ENCODE results near the gene PDGFC.

Gene PDGFC

GRCh38 chr4:156991161-156991560, 19.6 kb upstream of the PDGFC start:
- Histone ChIP-seq H3K4me2 (ENCODE audit: low read depth, low read length) (no peak overlapping the region), H4K20me1 (ENCODE audit: insufficient read depth, low read length) (no peaks in the 10 kb centered on the region), H3K27ac (ENCODE audit: low read length) (no peak overlapping the region), H3K36me3 (replicated peaks; ENCODE audit: insufficient read depth, low read length) (no peaks in the 10 kb centered on the region), H3K4me1 (ENCODE audit: low read length) (no peaks in the 10 kb centered on the region), H3F3A (ENCODE audit: insufficient read depth, low read length) (no peaks in the 10 kb centered on the region), H3K79me2 (ENCODE audit: low read length) (no peaks in the 10 kb centered on the region), H3K9ac (ENCODE audit: low read length) (no peak overlapping the region), H3K9me3 (replicated peaks; ENCODE audit: insufficient read depth, low read length) (no peaks in the 10 kb centered on the region), H2AFZ (ENCODE audit: low read length) (no peak overlapping the region), H3K4me3 (ENCODE audit: low read length) (no peak overlapping the region), H3K9me2 (replicated peaks; ENCODE audit: insufficient read depth, low read length) (no peaks in the 10 kb centered on the region), H3K27me3 (replicated peaks; ENCODE audit: insufficient read depth, low read length) (no peaks in the 10 kb centered on the region)
- DNase-seq = no peak
- TF ChIP-seq EZH2 (optimal IDR thresholded peaks at IDR 0.05; ENCODE audit: low read depth, low read length) = no peak
- TF ChIP-seq EZH2phosphoT487 (IDR thresholded peaks at IDR 0.05; ENCODE audit: low read length) = no peak
- TF ChIP-seq, protein P1, sequence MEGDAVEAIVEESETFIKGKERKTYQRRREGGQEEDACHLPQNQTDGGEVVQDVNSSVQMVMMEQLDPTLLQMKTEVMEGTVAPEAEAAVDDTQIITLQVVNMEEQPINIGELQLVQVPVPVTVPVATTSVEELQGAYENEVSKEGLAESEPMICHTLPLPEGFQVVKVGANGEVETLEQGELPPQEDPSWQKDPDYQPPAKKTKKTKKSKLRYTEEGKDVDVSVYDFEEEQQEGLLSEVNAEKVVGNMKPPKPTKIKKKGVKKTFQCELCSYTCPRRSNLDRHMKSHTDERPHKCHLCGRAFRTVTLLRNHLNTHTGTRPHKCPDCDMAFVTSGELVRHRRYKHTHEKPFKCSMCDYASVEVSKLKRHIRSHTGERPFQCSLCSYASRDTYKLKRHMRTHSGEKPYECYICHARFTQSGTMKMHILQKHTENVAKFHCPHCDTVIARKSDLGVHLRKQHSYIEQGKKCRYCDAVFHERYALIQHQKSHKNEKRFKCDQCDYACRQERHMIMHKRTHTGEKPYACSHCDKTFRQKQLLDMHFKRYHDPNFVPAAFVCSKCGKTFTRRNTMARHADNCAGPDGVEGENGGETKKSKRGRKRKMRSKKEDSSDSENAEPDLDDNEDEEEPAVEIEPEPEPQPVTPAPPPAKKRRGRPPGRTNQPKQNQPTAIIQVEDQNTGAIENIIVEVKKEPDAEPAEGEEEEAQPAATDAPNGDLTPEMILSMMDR (IDR thresholded peaks at IDR 0.05; ENCODE audit: low read length) = no peak

GRCh38 chr4:156983366-156983765, 11.8 kb upstream of the PDGFC start:
- peak; percentile 9 for DNase-seq
- no peak overlapping the region for H3K9ac ChIP-seq (ENCODE audit: low read length)
- no peaks in the 10 kb centered on the region for H3K9me3 ChIP-seq (replicated peaks; ENCODE audit: insufficient read depth, low read length)
- H3K79me2 ChIP-seq (ENCODE audit: low read length) = no peaks in the 10 kb centered on the region
- no peak overlapping the region for H3K27ac ChIP-seq (ENCODE audit: low read length)
- no peak overlapping the region for H2AFZ ChIP-seq (ENCODE audit: low read length)
- no peaks in the 10 kb centered on the region for H3K36me3 ChIP-seq (replicated peaks; ENCODE audit: insufficient read depth, low read length)
- H4K20me1 ChIP-seq (ENCODE audit: insufficient read depth, low read length) = no peaks in the 10 kb centered on the region
- no peaks in the 10 kb centered on the region for H3K27me3 ChIP-seq (replicated peaks; ENCODE audit: insufficient read depth, low read length)
- H3K9me2 ChIP-seq (replicated peaks; ENCODE audit: insufficient read depth, low read length) = no peaks in the 10 kb centered on the region
- TF ChIP-seq EZH2 (optimal IDR thresholded peaks at IDR 0.05; ENCODE audit: low read depth, low read length) (no peak), EZH2phosphoT487 (IDR thresholded peaks at IDR 0.05; ENCODE audit: low read length) (no peak)
- TF ChIP-seq, protein P1 (IDR thresholded peaks at IDR 0.05; ENCODE audit: low read length) = 0 out of 2 replicates have a peak, but pooled peaks have one; percentile 12
- no peaks in the 10 kb centered on the region for H3K4me1 ChIP-seq (ENCODE audit: low read length)
- no peaks in the 10 kb centered on the region for H3F3A ChIP-seq (ENCODE audit: insufficient read depth, low read length)
- no peak overlapping the region for H3K4me3 ChIP-seq (ENCODE audit: low read length)
- no peak overlapping the region for H3K4me2 ChIP-seq (ENCODE audit: low read depth, low read length)

- H3K27me3 ChIP-seq (replicated peaks; ENCODE audit: insufficient read depth, low read length) = no peaks in the 10 kb centered on the region
- H2AFZ ChIP-seq (ENCODE audit: low read length) = no peak overlapping the region
- no peaks in the 10 kb centered on the region for H4K20me1 ChIP-seq (ENCODE audit: insufficient read depth, low read length)
- no peaks in the 10 kb centered on the region for H3K4me1 ChIP-seq (ENCODE audit: low read length)
- no peaks in the 10 kb centered on the region for H3K9me3 ChIP-seq (replicated peaks; ENCODE audit: insufficient read depth, low read length)
- no peak overlapping the region for H3K9ac ChIP-seq (ENCODE audit: low read length)
- TF ChIP-seq EZH2 (optimal IDR thresholded peaks at IDR 0.05; ENCODE audit: low read depth, low read length) = no peak
- no peak for TF ChIP-seq EZH2phosphoT487 (IDR thresholded peaks at IDR 0.05; ENCODE audit: low read length)
- TF ChIP-seq, protein P1 (IDR thresholded peaks at IDR 0.05; ENCODE audit: low read length) = no peak
- H3K4me3 ChIP-seq (ENCODE audit: low read length) = no peak overlapping the region
- no peak overlapping the region; the same call in 1 of the 2 replicates for H3K27ac ChIP-seq (ENCODE audit: low read length)
- no peaks in the 10 kb centered on the region for H3F3A ChIP-seq (ENCODE audit: insufficient read depth, low read length)
- no peaks in the 10 kb centered on the region for H3K79me2 ChIP-seq (ENCODE audit: low read length)
- no peak for DNase-seq
- no peaks in the 10 kb centered on the region for H3K9me2 ChIP-seq (replicated peaks; ENCODE audit: insufficient read depth, low read length)
- H3K36me3 ChIP-seq (replicated peaks; ENCODE audit: insufficient read depth, low read length) = no peaks in the 10 kb centered on the region
- H3K4me2 ChIP-seq (ENCODE audit: low read depth, low read length) = no peak overlapping the region
Observed at GRCh38 chr4:156981262-156981769, 9.7 kb upstream of the PDGFC start.

All from MM.1S (cell line).